Ecto neural progenitor cell (in vitro differentiated cells): ENCODE measurements around the gene VPS54.
"Not testable (repeated sequence)": the region's sequence is repeated elsewhere in the genome, so short reads cannot be mapped to it uniquely, and the experiment has no call there.

ENCODE experiments used
- DNase-seq: peaks from one replicate; pipeline ENCODE4 v3.0.0-alpha.2; 2018; ENCODE audit warnings: low spot score

Gene VPS54

DNA sequence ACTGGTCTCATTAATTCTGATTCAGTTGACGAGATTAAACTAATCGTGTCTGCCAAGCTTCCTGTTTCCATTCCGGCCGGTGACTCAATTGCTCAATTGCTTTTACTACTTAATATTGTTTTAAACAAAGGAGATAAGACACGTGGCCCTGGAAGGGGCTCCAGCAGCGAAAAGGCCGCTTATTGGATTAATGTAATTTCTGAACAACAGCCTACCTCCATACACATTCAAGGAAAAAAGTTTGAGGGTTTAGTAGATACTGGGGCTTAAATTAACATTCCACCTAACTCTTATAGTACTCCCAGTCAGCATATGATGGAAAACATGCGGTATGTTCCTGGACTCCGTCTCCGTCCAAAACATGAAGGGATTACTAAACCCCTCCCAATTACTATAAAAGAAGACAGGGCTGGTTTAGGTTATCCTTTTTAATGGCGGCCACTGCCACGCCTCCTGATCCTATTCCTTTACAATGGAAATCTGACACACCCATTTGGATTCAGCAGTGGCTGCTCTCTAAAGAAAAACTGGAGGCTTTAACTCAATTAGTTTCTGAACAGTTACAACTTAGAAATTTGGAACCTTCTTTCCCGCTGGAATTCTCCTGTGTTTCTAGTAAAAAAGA lies 27.1 kb downstream of the VPS54 start:
- DNase-seq: no peak

GRCh38 chr2:63991173-63991999 lies 27.8 kb downstream of the VPS54 start:
- not testable (repeated sequence) for DNase-seq

GRCh38 chr2:63990072-63990471 lies 29.2 kb downstream of the VPS54 start:
- DNase-seq: no peak

GRCh38 chr2:63988842-63989436 lies 30.3 kb downstream of the VPS54 start:
- DNase-seq: not testable (repeated sequence)

GRCh38 chr2:63984606-63985359 lies 34.4 kb downstream of the VPS54 start:
- DNase-seq: no peak

DNA sequence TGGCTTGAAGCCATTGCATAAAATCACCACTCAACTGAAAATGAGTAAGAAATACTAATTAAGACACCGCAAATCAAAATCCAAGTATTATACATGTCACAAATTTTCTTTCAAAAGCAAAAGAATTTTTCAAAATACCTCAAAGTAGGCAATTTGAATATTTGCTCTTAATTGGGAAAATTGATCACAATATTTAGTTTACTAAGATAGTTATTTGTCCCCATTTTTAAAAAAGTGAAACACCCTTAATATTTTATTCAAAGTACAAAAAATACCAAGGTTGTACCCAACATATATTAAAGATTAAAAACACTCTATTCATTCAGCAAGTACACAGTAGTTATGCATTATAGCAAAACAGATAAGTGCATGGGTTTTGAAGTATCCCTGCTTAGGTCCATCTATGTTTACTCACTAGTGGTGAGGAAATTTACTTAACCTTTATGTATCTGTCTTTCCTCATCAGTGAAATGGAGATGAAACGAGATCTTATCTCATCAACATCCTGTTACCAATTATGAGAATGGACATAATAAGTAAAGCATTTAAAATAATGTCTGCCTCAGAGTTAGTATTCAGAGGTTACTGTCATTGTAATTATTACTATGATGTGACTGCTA lies 35.1 kb downstream of the VPS54 start:
- no peak for DNase-seq

DNA sequence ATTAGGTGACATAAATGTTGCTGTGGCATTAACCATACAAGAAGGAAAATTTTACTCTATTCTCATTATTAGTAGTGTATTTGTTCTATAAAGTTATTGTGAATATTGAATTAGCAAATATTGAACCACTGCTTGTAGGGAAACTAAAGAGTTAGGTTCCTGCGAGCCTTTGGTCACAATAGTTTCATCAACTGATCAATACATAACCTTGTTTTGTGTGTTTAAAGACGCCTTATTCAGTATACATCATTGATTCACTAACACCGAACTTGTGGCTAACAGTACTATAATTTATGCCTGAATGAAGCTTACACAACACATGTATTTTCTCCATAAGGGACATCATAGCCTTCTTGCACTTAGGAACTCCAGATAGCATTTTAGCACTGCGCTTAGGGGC lies 36.9 kb downstream of the VPS54 start:
- DNase-seq: no peak

DNA sequence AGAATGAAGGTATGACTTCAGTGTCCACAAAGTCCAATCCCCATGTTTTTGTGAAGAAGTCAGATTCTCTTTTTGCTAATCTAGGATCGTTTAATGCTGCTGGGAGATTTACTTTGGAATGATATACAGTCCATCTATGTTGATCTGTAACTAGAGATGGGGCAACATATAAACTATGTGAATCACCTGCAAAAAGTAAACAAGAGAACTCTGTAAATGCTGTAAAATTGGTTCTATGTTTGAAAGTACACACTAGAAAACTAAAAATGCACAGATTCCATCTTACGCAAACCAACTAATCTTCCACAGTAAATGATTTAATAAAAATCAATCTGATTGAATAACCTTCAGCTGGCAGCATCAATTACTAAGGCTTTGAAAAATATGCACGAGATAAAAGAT lies 37.5 kb downstream of the VPS54 start:
- no peak for DNase-seq

- DNase-seq: no peak
Measured at GRCh38 chr2:63980794-63981193, 38.4 kb downstream of the VPS54 start.

DNA sequence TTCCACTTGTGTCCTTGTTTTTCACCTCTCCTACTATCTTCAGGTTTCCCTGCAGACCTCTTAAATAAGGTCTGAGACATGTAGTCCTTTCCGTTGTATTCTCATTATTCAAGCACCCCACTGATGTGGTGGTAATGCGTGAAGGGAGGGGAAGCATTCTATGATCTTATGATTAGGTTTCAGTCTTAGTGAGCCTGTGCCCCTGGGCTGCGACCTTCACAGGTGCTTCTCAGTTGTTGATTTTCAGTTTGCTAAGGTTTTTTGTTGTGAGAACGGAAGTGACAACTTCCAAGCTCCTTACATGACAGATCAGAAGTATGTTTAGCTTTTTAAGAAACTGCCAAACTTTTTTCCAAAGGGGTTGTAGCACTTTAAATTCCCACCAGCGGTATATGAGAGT lies 41.3 kb downstream of the VPS54 start:
- DNase-seq: no peak

DNA sequence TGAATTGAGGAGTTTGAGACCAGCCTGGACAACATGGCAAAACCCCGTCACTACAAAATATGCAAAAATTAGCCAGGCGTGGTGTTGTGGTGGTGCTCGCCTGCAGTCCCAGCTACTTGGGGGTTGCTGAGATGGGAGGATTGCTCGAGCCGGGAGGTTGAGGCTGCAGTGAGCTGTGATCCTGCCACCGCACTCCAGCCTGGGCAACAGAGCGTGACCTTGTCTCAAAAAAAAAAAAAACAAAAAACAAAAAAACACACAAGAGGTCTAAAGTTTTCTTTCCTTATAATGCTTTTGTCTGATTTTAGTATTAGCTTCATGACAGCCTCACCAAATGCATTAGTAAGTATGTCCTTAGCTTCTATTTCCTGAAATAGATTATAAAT lies 43.1 kb downstream of the VPS54 start:
- no peak for DNase-seq

DNA sequence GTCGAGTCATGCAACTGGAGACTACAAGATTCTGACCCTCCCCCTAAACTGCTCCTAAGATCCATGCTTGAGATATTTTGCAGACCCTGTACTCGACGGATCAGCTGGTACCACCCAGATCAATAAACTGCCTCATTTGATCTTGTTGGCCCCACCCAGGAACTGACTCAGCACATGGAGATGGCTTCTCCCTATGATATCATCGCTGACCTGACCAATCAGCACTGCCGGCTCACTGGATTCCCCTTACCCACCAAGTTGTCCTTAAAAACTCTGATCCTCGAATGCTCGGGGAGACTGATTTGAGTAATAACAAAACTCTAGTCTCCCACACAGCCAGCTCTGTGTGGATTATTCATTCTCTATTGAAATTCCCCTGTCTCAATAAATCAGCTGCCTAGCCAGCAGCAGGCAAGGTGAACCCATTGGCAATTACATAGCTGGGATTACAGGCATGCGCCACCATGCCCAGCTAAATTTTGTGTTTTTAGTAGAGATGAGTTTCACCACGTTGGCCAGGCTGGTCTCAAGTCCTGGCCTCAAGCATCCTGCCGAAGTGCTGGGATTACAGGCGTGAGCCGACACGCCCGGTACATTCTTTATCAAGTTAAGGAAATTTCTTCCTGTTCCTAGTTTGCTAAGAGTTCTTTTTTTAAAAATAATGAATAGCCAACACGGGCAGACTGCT lies 43.6 kb downstream of the VPS54 start:
- no peak for DNase-seq

- DNase-seq: not testable (repeated sequence)
Measured at GRCh38 chr2:63975036-63975435, 44.2 kb downstream of the VPS54 start.

DNA sequence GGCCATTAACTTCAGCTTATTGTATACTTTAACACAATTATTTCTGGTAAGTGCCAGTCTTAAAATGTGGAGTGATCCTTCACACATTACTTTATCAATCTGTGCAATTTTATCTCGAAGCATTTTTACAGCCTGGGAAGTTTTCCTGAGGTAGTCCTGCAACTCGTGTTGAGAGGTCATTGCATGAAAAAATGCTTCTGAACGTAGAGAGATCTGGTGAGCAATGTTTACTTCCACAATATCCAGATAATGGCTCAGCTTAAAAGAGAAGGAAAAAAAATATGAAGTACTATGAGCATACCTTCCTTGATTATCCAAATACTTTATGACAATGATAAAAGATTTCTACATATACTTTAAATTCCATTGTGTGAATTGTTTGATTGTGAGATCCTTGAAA lies 57.0 kb downstream of the VPS54 start:
- DNase-seq: no peak

DNA sequence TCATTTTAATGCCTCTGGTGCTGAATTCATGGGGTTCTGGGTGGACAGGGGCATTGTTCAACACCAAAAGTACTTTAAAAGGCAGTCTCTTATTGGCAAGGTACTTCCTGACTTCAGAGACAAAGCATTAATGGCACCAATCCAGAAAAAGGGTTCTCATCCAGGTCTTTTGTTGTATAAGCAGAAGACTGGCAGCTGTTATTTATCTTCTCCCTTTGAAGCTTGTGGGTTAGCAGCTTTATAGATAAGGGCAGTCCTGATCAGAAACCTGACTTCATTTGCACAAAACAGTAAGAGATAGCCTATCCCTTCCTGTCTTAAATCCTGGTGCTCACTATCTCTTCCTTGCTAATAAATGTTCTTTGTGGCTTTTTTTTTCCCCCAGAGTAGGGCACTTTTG lies 68.8 kb downstream of the VPS54 start:
- no peak for DNase-seq

- DNase-seq: no peak
Measured at GRCh38 chr2:63942788-63943187, 76.4 kb downstream of the VPS54 start.

DNA sequence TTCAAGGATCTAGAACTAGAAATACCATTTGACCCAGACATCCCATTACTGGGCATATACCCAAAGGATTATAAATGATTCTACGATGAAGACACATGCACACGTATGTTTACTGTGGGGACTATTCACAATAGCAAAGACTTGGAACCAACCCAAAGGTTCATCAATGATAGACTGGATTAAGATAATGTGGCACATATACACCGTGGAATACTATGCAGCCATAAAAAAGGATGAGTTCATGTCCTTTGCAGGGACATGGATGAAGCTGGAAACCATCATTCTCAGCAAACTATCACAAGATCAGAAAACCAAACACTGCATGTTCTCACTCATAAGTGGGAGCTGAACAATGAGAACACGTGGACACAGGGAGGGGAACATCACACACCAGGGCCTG lies 87.1 kb downstream of the VPS54 start:
- DNase-seq: not testable (repeated sequence)

- no peak for DNase-seq
Measured at GRCh38 chr2:63926815-63927214, 92.4 kb downstream of the VPS54 start.

DNA sequence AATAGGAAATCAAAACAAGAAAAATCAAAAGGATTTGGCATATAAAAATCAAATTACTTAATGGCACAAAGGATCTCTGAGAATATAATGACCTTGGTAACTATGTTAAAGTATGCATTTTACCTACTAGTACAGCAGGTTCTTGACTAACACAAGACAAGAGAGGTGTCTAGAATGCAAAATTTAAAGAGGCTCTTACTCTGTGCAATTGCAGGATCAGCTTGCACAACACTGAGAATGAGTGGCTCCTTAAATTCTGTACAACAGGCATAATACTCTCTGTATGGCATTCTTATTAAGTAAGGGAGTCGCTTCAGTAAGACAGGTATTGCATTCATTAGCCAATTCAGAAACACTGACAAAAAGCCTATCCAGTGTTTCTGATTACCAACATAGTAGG lies 104.9 kb downstream of the VPS54 start:
- DNase-seq: no peak

GRCh38 chr2:63903003-63903402 lies 116.2 kb downstream of the VPS54 start:
- DNase-seq: no peak

DNA sequence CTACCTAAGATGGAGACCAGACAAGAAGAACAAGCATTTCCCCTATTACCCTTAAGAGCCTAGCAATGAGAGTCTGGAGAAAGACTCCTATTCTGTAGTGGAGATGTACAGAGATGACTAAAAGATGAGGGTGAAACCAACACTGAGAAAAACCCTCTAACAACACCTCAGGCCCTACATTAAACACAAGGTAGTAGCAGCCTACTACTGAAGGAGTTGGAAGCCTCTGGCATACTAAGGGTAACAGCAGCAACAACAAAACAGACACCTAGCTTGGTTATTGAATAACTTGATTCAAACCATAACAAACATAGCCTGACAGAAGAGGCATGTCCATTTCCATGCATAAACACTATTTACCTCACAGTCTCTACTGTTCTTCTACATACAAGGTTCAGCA lies 117.1 kb downstream of the VPS54 start:
- no peak for DNase-seq

DNA sequence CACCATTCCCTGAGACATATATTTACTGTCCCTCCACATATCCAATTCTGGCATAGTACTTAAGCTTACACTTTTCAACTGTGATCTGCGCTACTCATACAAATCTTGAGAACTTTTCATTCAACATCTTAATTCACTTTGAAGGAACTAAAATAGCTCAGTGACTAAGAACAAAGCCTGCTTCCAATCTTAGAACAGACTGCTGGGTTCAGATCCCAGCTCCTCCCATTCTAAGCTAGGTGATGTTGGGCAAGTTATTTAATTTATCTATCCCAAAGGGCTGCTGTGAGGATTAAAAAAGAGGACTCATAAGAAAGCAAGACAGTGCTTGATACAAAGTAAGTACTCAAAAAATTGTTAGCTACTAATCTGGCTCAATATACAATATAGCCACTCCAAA lies 119.6 kb downstream of the VPS54 start:
- DNase-seq: no peak
